AML-193 (cell line): ENCODE data around the gene RTN4RL2.

Experiments
- DNase-seq, 2 experiments: peaks; one replicate each; lab custom pipeline; 2025; lab: John Stamatoyannopoulos, UW

The RTN4RL2 gene

DNA sequence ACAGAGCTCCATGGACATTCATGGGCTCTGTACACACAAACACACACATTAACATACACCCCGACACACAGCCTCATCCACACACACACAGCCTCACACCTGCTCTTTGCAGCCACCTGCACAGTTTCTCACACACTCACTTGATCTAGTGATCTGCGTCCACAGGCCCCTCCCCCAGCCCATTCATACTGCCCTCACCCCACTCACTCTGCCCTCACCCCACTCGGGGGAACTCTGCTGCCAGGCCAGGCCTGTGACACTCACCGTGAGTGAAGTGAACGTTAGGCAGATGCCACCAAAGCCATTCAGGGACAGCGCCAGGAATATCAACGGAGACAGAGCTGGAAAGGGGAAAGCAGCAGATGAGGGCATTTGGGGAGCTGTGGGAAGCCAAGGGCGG, 40.2 kb downstream of the RTN4RL2 start:
- no peak for DNase-seq

DNA sequence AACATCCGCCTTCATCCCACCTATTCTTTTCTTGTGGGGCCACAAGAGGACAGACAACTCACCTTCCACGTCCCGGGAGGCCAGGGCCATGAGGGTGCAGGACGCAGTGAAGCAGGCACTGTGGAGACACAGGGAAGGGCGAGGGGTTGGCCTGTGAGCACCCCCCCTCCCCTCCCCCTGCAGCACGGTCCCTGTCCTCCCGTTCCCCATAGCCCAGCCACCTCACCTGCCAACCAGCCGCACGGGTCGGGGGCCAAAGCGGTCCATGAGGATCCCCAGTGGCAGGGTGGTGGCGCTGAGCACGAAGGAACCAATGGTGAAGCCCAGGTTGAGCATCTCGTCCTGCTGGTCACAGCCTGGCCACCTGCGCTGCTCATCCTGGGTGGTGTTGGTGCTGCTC, 40.6 kb downstream of the RTN4RL2 start:
- DNase-seq = no peak

DNA sequence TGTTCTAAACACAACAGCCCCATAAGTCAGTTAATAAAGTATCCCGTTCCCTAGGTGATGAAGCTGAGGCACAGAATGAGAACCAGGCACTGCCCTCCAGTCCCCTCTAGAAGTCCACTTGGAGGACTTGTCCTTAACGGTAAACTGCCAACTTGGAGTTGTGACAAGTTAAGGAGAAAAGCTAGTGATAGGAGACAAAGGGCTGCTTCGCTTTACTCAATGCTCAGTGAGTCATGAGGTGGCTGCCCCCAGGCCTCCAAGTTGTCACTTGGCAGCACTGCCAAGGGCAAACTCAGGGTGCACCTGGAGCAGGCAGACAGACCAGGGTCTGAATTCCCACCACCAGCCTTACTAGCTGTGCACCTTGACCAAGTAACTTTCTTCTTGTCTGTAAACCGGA, 41.6 kb downstream of the RTN4RL2 start:
- no peak for DNase-seq

DNA sequence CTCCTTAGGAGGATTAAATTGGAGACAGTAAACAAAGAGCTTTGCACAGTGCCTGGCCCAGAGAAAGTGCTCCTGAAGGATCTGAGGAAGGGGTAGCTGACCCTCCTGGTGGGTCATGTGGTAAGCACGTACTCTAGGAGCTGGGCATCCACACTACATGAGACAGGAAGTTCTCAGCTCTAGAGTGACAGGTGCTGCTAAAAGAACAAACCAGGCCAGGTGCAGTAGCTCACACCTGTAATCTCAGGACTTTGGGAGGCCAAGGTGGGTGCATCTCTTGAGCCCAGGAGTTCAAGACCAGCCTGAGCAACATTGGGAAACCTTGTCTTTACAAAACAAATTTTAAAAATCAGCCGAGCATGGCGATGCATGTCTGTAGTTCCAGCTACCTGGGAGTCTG, 42.0 kb downstream of the RTN4RL2 start:
- DNase-seq = no peak

DNA sequence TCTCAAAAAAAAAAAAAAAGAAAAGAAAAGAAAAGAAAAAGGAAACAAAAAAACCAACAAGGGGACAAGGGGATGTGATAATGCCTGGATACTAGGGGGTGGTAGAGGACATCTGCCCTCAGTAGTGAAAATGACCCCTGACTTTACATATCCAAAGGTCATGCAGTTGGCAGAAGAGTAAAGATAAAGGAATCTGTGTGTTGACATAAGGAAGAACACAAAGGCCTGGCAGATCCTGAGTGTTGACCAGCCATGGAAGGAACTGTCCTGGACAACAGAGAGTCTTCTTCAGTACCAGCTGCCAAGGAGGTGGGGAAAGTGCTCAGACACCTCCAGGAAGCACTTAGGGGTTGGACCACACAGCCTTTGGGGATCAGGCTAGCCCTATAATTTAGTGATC, 42.5 kb downstream of the RTN4RL2 start:
- no peak for DNase-seq

DNA sequence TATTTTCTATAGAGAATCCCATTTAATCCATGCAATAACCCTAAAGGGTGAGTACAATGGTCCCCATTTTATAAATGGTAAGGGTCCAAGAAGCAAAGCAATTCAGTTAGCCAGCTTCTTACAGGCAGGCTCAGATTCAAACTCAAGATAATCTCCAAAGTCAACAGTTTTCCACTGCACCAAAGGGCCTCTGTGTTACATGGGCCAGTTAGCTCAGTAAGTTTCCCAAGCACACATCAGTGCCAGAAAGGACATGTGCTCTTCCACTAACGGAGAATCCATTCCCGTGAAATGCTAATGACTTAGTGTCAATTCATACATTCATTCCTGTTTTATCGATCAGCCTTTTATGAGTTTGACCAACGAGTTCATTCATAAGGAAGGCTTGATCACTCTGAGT, 44.2 kb downstream of the RTN4RL2 start:
- DNase-seq = no peak

DNA sequence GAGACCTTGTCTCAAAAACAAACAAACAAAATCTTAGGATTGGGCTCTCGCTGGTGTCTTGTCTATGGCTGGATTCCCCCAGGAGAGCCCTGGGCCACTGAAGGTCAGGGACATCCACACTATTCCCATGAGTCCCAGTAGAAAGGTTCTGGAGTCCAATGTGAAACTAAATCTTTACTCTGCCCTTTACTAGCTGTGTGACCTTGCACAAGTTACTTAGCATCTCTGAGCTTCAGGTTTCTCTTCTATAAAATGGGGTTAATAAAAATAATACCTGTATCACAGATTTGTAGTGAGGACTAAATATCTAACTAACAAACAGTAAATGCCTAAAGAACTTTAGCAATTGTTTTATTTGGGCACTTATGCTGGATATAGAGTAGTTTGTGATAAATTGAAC, 46.2 kb downstream of the RTN4RL2 start:
- no peak for DNase-seq

DNA sequence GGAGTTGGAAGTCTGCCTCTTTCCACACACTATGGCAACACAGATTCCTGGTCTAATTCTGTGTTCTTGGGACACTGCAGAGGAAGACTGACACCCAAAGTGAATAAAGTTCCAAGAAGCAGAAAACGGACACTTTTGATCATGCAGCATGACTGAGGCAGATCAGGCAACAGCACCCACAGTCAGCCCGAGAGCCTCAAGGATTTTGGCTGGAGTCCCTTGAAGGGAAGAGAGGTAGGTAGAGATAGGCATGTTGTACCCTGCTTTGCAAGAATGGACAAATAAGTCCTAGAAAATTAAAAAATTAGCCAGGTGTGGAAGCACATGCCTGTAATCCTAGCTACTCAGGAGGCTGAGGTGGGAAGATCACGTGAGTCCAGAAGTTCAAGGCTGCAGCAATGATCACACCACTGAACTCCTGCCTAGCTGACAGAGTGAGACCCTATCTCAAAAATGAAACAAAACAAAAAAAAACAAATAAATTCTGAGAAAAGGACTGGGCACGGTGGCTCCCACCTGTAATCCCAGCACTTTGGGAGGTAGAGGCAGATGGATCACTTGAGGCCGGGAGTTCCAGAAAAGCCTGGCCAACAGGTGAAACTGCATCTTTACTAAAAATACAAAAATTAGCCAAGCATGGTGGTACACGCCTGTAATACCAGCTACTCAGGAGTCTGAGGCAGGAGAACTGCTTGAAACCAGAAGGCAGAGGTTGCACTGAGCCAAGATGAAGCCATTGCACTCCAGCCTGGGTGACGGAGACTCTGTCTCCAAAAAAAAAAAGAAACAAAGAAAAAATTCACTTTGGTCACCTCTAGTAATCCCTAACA, 48.2 kb downstream of the RTN4RL2 start:
- DNase-seq = no peak

DNA sequence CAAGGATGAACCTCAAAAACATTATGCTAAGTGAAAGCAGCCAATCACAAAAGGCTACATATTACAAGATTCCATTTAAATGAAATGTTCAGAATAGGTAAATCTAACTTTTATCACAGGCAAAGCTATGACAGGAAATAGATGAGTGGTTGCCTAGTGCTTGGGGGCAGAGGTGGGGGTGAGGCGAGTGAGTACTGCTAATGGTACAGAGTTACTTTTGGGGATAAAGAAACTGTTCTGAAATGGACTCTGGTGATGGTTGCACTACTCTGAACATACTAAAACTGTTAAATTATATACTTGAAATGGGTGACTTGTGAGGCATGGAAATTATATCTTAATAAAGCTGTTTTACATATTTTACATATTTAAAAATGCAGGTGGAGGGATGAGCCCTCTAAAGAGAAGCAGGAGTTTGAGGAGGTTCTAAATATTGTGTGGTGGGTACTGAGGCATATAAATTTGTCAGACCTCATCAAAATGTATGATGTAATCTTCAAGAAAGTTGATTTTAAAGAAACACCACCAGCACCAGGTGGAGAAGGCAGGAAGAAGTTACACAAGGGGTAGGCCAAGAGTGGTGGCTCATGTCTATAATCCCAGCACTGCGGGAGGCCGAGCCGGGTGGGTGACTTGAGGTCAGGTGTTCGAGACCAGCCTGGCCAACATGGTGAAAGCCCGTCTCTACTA, 51.6 kb downstream of the RTN4RL2 start:
- no peak for DNase-seq

DNA sequence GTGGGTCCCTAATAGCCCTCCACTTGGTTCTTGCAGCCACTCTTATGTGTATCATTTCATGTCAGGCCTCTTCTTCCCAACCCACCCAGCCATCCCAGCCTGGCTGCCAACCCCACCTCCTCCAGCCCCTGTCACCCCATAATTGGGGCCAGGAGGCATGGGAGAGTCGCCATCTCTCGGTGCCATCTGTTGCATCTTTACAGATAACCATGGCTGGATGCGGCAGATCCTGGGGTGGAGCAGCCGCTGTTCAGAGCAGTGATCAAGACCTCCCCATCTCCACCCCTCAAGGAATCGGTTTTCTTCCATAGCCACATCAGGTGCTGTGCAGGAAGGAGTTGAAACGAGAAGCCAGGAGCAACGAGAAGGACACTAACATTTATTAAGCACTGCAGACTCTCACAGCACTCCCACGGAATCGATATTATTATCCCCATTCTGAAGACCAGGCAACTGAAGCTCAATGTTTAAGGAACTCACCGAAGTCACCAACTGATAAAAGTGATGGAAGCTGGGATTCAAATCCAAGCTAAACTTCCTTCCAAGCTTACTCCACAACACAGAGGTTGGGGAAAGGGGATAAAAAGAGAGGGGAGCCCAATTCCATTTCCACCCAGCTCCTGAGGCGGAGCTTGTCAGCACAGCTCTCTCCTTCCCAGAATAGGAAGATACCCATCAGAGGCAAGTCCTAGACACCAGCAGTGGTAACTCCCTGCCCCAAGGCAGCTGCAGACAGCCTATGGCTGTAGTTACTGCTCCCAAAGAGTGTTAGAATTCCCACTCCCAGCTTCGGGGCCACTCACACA, 52.5 kb downstream of the RTN4RL2 start:
- no peak for DNase-seq

DNA sequence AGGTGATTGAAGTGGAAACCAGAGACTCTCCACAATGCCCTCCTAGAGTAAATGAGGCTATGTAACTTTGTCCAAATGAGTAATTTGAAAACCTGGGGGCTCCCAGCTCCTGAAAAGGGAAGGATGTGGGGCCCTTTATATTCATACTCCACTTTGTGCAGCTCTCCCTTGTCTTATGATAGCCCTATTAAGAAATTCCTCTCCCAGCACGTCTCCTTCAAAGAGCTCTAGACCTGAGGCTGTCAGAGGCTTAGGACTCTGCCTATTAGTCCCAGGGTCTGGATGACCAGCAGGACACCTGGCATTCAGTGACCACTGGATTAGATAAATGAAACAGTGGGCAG, 53.1 kb downstream of the RTN4RL2 start:
- DNase-seq = no peak

DNA sequence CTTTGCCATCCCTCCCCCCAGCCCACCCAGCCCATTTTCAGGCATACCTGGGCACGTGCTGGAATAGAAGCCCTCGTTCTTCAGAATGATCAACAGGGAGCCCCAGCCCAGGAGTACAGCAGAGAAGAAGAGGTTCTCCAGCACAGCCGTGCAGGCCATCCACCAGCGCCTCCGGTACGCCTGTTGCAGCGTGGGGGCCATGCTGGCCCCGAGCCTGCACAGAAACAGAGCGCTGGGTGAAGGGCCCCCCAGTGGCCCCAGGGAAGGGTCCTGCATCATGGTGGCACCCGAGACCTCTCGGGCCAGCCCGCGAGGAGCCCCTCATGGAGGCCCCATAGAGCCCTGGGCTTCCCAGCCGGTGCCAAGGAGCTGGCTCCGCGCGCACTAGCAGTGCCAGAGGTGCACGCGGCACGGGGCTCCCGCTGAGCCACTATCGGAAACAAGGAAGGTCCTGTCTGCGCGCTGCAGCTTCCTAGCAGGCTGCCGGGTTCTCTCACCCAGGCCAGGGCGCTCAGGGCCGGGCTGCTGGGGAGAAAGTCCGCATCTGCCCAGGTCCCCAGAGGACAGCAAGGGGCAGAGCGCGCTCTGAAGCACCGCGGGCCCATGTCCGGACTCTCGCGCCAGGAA, 53.7 kb downstream of the RTN4RL2 start:
- peak in 1 of 2 experiments; percentile 44 for DNase-seq

DNA sequence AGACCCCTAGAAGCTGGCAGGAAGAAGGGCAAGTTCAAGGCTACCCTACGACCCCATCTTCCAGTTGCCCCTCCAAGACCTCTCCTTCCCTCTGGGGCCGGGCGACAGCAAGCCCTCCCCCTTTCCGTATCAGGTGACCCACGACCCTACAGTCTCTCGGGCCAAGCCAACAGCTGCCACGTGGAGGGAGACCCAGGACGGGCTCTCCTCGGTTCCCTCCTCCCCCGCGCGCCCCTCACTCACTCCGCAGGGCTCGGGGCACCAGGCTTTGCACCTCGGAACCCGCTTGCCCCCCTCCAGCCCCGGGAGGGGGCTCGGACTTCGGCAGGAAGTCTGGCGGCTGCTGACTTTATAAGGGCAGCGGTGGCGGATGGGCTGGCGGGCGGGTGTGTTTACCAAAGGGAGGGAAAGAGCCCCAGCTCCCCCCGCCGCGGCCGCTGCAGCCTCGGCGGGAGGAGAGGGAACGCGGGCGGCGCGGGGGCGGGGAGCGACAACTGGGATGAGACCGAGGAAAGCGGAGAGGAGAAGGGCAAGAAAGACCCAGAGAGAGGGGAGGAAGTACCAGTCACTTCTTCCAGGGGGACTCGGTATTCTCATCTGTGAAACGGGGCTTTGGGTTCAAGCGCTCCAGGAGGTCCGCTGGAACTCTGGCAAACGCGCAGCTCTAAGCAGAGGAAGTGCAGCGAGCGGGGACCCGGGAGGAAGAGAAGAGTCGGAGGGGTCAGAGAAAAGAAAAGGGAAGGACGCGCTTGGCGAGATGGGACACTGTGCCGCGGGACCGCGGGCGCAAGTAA, 54.4 kb downstream of the RTN4RL2 start:
- peak; percentile 47 to 54 for DNase-seq

DNA sequence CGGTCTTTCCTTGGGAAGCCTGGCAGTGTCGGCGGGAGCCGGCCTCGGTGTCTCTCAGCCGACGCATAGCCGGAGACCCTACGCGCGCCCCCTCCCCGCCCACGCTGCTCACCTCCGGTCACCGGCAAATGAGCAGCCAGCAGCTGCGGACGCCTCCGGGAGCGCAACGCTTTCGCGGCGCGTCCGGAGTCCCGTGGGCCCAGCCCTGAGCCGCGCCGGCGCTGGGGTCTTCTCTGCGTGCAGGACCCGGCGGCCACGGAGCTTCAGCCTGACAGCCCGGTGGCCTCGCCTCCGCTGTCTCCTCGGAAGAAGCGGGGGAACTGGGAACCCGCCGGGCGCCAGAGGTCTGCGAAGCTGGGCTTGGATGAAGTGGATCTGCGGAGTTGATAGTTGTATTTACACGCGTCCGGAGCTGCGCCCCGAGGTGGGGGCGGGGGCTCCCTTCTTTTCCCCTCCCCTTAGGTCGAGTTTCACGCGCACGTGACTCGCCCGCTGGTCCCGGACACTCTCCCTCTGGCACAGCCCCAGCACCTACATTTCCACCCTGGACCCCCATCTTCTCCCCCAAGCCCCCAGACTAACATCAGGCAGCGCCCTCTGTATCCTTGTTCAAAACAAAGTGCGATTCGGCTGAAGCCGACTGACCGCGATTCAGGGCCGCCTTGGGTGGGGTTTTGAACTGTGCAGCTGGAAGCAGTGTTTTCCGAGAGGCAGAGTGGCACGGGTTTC, 55.2 kb downstream of the RTN4RL2 start, which contains the start of gene SLC43A1:
Gene SLC43A1, minus strand, starts transcription at position 371 of the 729 bp plus-strand sequence. CDS start 1,591 bp downstream, outside the sequence.
- DNase-seq = peak in 1 of 2 experiments; percentile 18

DNA sequence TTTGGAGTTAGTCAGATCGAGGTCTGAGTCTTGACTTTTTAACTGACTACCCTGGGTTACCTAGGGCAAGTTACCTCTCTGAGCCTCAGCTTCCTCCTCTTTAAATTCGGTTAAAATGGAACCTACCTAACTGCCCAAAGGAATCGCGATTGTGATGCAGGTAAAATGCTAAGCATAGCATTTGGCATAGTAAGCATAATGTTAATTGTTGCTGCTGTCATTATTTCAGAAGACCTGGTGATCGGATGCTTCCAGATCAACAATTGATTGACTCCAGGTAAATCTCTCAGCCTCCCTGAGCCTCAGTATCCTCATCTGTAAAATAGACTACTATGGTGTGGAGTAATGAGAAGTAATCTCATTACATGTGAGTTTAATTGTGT, 55.7 kb downstream of the RTN4RL2 start:
- DNase-seq = no peak

DNA sequence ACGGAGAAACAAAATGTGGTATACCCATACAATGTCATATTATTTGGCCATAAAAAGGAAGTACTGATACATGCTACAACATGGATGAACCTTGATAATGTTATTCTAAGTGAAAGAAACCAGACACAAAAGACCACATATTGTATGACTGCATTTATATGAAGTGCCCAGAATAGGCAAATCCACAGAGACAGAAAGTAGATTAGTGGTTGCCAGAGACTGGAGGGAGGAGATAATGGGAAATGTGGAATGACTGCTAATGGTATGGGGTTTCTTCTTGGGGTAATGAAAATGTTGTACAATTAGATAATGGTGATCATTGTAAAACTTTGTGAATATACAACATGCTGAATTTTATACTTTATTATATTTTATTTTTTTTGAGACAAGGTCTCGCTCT, 60.8 kb downstream of the RTN4RL2 start:
- no peak for DNase-seq

DNA sequence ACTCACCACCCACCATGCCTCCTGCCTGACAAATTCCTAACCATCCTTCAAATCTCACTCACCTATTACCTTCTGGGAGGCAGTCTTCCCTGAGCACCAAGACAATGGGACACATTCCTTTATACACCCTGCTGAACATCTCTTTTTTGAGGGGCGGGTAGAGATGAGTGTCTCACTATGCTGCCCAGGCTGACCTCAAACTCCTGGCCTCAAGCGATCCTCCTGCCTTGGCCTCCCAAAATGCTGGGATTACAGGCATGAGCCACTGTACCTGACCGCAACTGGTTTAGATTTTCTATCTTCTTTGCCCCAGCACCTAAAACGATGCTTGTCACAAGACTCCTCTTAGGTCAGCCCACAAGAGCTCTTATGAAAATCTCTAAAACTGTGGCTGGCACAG, 63.1 kb downstream of the RTN4RL2 start:
- no peak for DNase-seq
